H1 (cell line): Measurements from ENCODE around the gene ECEL1. TPM values are rescaled to one million over a fixed set of nuclear protein-coding genes. Genes with fewer than 3 reads are reported as not detected.

Experiments used
- CTCF ChIA-PET: fragments of 300-600 bp; sonication (Branson Sonifier 250); formaldehyde crosslinking; loops from one replicate; lab custom pipeline; 2021; ENCODE audit not compliant: partially characterized antibody; lab: Charles Lee
- POLR2A ChIA-PET: fragments of 300-600 bp; sonication (Branson Sonifier 250); formaldehyde crosslinking; loops from one replicate; lab custom pipeline; 2021; ENCODE audit warnings: inconsistent platforms; ENCODE audit not compliant: partially characterized antibody; lab: Charles Lee
- DNase-seq, 2 experiments: peaks; one replicate each; pipeline versions ENCODE4 v3.0.0 to v3.0.0-alpha.2; 2010 to 2022; ENCODE audit warnings: low spot score in 2 of 2, low read depth in 1 of 2, mixed read lengths in 1 of 2
- FAIRE-seq: peaks from 2 replicates; lab custom pipeline; 2011; peaks lifted over from hg19 to GRCh38; lab: Jason Lieb, UNC
- H2AFZ ChIP-seq: 2 replicates; pipeline ENCODE4 v1.8.1; 2012; ENCODE audit warnings: low read length, inconsistent platforms
- H2AK5ac ChIP-seq: 2 replicates; pipeline ENCODE4 v1.6.1; 2013; ENCODE audit warnings: low read depth, low read length
- H2BK120ac ChIP-seq: replicated peaks from 2 replicates; pipeline ENCODE3; 2013; ENCODE audit warnings: low read depth, low read length, inconsistent platforms
- H2BK12ac ChIP-seq: 2 replicates; pipeline ENCODE4 v1.6.1; 2013; ENCODE audit warnings: low read depth, low read length
- H2BK15ac ChIP-seq: 2 replicates; pipeline ENCODE4 v1.6.1; 2013; ENCODE audit warnings: low read length
- H2BK20ac ChIP-seq: 2 replicates; pipeline ENCODE4 v1.6.1; 2013; ENCODE audit warnings: low read length
- H2BK5ac ChIP-seq: 2 replicates; pipeline ENCODE4 v1.6.1; 2013; ENCODE audit warnings: low read depth, low read length
- H3K14ac ChIP-seq: 2 replicates; pipeline ENCODE4 v1.6.1; 2013; ENCODE audit warnings: inconsistent platforms; ENCODE audit not compliant: insufficient read length
- H3K18ac ChIP-seq: 2 replicates; pipeline ENCODE4 v1.6.1; 2013; ENCODE audit warnings: low read length; ENCODE audit errors: extremely low read depth
- H3K23ac ChIP-seq: 2 replicates; pipeline ENCODE4 v1.6.1; 2013; ENCODE audit warnings: inconsistent platforms; ENCODE audit not compliant: insufficient read length
- H3K23me2 ChIP-seq: 2 replicates; pipeline ENCODE4 v1.6.1; 2013; ENCODE audit warnings: low read depth, low read length
- H3K27ac ChIP-seq: 2 replicates; pipeline ENCODE4 v1.6.1; 2011; ENCODE audit warnings: low read depth, low read length, inconsistent platforms
- H3K27me3 ChIP-seq, 4 experiments: replicated peaks in 1 of 4; 1 replicate in 1 of 4; 2 replicates in 3 of 4; pipeline versions ENCODE4 v1.6.1 to v1.8.1; 2011 to 2013; ENCODE audit warnings: low read length in 3 of 4, mild to moderate bottlenecking in 3 of 4, inconsistent platforms in 2 of 4, mixed read lengths in 2 of 4, moderate library complexity in 1 of 4; ENCODE audit not compliant: control insufficient read depth in 3 of 4, insufficient read depth in 3 of 4; ENCODE audit errors: extremely low read depth in 1 of 4
- H3K36me3 ChIP-seq, 4 experiments: 2 replicates each; pipeline versions ENCODE4 v1.6.1 to v1.8.1; 2011 to 2013; ENCODE audit warnings: mild to moderate bottlenecking in 4 of 4, low read length in 3 of 4, moderate library complexity in 2 of 4, control low read depth in 1 of 4, inconsistent platforms in 1 of 4; ENCODE audit not compliant: insufficient read depth in 4 of 4, control insufficient read depth in 2 of 4
- H3K4ac ChIP-seq: replicated peaks from 2 replicates; pipeline ENCODE3; 2013; ENCODE audit warnings: low read length, low read depth, mixed read lengths, inconsistent platforms; ENCODE audit not compliant: insufficient read length
- H3K4me1 ChIP-seq, 4 experiments: replicated peaks in 1 of 4; 1 replicate in 1 of 4; 2 replicates in 3 of 4; pipeline versions ENCODE4 v1.6.1 to v1.8.1; 2011 to 2013; ENCODE audit warnings: low read length in 3 of 4, inconsistent platforms in 2 of 4, mixed read lengths in 1 of 4; ENCODE audit not compliant: insufficient read depth in 4 of 4, control insufficient read depth in 3 of 4
- H3K4me2 ChIP-seq, 2 experiments: 2 replicates each; pipeline versions ENCODE4 v1.6.1 to v1.8.1; 2011 to 2013; ENCODE audit warnings: low read depth in 2 of 2, low read length in 2 of 2, control low read depth in 1 of 2, inconsistent platforms in 1 of 2, mild to moderate bottlenecking in 1 of 2; ENCODE audit not compliant: insufficient read depth in 1 of 2
- H3K4me3 ChIP-seq, 4 experiments: fragments of 200-600, 300-600 bp in 1 of 4; sonication (generic), shearing (Covaris generic), sonication (Bioruptor Twin) in 1 of 4; 2 replicates each; pipeline versions ENCODE4 v1.5.1 to v1.8.1; 2011 to 2016; ENCODE audit warnings: low read length in 4 of 4, low read depth in 3 of 4, control low read depth in 2 of 4, inconsistent platforms in 2 of 4, mild to moderate bottlenecking in 2 of 4, mixed read lengths in 1 of 4, moderate library complexity in 1 of 4; ENCODE audit not compliant: insufficient read depth in 2 of 4; ENCODE audit errors: extremely low read depth in 1 of 4
- H3K56ac ChIP-seq: replicated peaks from 2 replicates; pipeline ENCODE3; 2013; ENCODE audit warnings: low read depth, mild to moderate bottlenecking, mixed read lengths, low read length, inconsistent platforms; ENCODE audit not compliant: insufficient read length
- H3K79me1 ChIP-seq: 2 replicates; pipeline ENCODE4 v1.6.1; 2013; ENCODE audit warnings: low read depth, low read length, control low read depth
- H3K79me2 ChIP-seq, 2 experiments: 2 replicates each; pipeline versions ENCODE4 v1.6.1 to v1.8.1; 2012 to 2013; ENCODE audit warnings: low read length in 2 of 2, mild to moderate bottlenecking in 2 of 2, inconsistent platforms in 1 of 2; ENCODE audit not compliant: insufficient read depth in 2 of 2, control insufficient read depth in 1 of 2
- H3K9ac ChIP-seq, 4 experiments: replicated peaks in 1 of 4; 1 replicate in 1 of 4; 2 replicates in 3 of 4; pipeline versions ENCODE4 v1.6.1 to v1.8.1; 2011 to 2013; ENCODE audit warnings: low read depth in 3 of 4, low read length in 3 of 4, control low read depth in 2 of 4, mild to moderate bottlenecking in 2 of 4, moderate library complexity in 2 of 4, inconsistent platforms in 1 of 4; ENCODE audit errors: extremely low read depth in 1 of 4
- H3K9me3 ChIP-seq, 2 experiments: 2 replicates each; pipeline versions ENCODE4 v1.6.1 to v1.8.1; 2012 to 2013; ENCODE audit warnings: mild to moderate bottlenecking in 2 of 2, moderate library complexity in 2 of 2, control low read depth in 1 of 2, inconsistent platforms in 1 of 2, low read depth in 1 of 2, low read length in 1 of 2, mixed read lengths in 1 of 2; ENCODE audit not compliant: insufficient read depth in 2 of 2
- H4K20me1 ChIP-seq, 2 experiments: replicated peaks in 1 of 2; 2 replicates each; pipeline versions ENCODE3 to v1.8.1; 2011 to 2013; ENCODE audit warnings: inconsistent platforms in 2 of 2, low read length in 2 of 2, mild to moderate bottlenecking in 1 of 2; ENCODE audit not compliant: insufficient read depth in 2 of 2, control insufficient read depth in 1 of 2
- H4K5ac ChIP-seq: 2 replicates; pipeline ENCODE4 v1.6.1; 2013; ENCODE audit warnings: low read length, low read depth, mixed read lengths, inconsistent platforms; ENCODE audit not compliant: insufficient read length
- H4K8ac ChIP-seq: 2 replicates; pipeline ENCODE4 v1.8.0; 2013; ENCODE audit warnings: mild to moderate bottlenecking, moderate library complexity, low read length, inconsistent platforms; ENCODE audit not compliant: insufficient read depth; ENCODE audit errors: extremely low read depth
- H4K91ac ChIP-seq: replicated peaks from 2 replicates; pipeline ENCODE3; 2013; ENCODE audit warnings: low read length, mixed read lengths, inconsistent platforms; ENCODE audit not compliant: insufficient read length
- CEBPB ChIP-seq: IDR thresholded peaks from 2 replicates; pipeline ENCODE4 v1.6.1; 2012; ENCODE audit warnings: low read depth, low read length
- CHD1 ChIP-seq: IDR thresholded peaks from 2 replicates; pipeline ENCODE4 v1.6.1; 2012; ENCODE audit warnings: low read depth, low read length, improper control_type of control experiment
- CTBP2 ChIP-seq: IDR thresholded peaks from 2 replicates; pipeline ENCODE4 v1.7.0; 2011; ENCODE audit warnings: borderline replicate concordance, mild to moderate bottlenecking, moderate library complexity, mixed read lengths, low read length; ENCODE audit not compliant: insufficient read depth, insufficient read length
- HDAC6 ChIP-seq: IDR thresholded peaks from one replicate; pipeline ENCODE4 v1.7.1; 2012; ENCODE audit warnings: low read depth, mild to moderate bottlenecking, inconsistent platforms, low read length, moderate library complexity
- KDM5A ChIP-seq: fragments of 200-600 bp; IDR thresholded peaks from 2 replicates; pipeline ENCODE4 v1.7.1; 2012; ENCODE audit warnings: mild to moderate bottlenecking, low read length, inconsistent platforms, mixed read lengths
- MAFK ChIP-seq: IDR thresholded peaks from 2 replicates; pipeline ENCODE4 v1.6.1; 2012; ENCODE audit warnings: low read depth, mild to moderate bottlenecking, improper control_type of control experiment, low read length
- POLR2AphosphoS5 ChIP-seq: IDR thresholded peaks from 2 replicates; pipeline ENCODE4 v1.6.1; 2011; ENCODE audit warnings: low read depth, low read length
- SIN3A ChIP-seq, 2 experiments: IDR thresholded peaks in 1 of 2; conservative IDR thresholded peaks in 1 of 2; 2 replicates each; pipeline ENCODE4 v1.6.1; 2011 to 2012; ENCODE audit warnings: low read length in 2 of 2, improper control_type of control experiment in 1 of 2, low read depth in 1 of 2, mild to moderate bottlenecking in 1 of 2
- SIRT6 ChIP-seq: IDR thresholded peaks from one replicate; pipeline ENCODE4 v1.7.1; 2012; ENCODE audit warnings: low read length, inconsistent platforms
- SP2 ChIP-seq: IDR thresholded peaks from 2 replicates; pipeline ENCODE4 v1.6.1; 2012; ENCODE audit warnings: mild to moderate bottlenecking, low read length, inconsistent platforms
- SP4 ChIP-seq: IDR thresholded peaks from 2 replicates; pipeline ENCODE4 v1.6.1; 2012; ENCODE audit warnings: low read length, inconsistent platforms
- TBP ChIP-seq: IDR thresholded peaks from 2 replicates; pipeline ENCODE4 v1.6.1; 2011; ENCODE audit warnings: low read depth, low read length, improper control_type of control experiment
- TCF12 ChIP-seq: IDR thresholded peaks from 2 replicates; pipeline ENCODE4 v1.6.1; 2011; ENCODE audit warnings: low read depth, mild to moderate bottlenecking, low read length
- WGBS, 2 experiments: shearing (Covaris generic) in 1 of 2; methylation state at CpG; one replicate each; pipeline versions ENCODE4 v1.1.6 to v1.1.7; 2013 to 2015; ENCODE audit warnings: low lambda C conversion rate in 2 of 2, mixed read lengths in 2 of 2, inconsistent platforms in 1 of 2, low coverage in 1 of 2, missing lambda C conversion rate in 1 of 2; ENCODE audit not compliant: insufficient replicate concordance in 2 of 2, insufficient coverage in 1 of 2, insufficient read length in 1 of 2; ENCODE audit errors: extremely low coverage in 1 of 2, missing lambda C conversion rate in 1 of 2; 5-methylcytosine and 5-hydroxymethylcytosine counted together
- polyA plus RNA-seq, 7 experiments: library from polyadenylated mRNA; depleted of rRNA in 3 of 7; stranded (reverse) in 5 of 7; unstranded in 2 of 7; fragments of >200 nt in 5 of 7; fragments of 200-250 nt in 2 of 7; gene quantifications; 1 replicate in 5 of 7; 2 replicates in 1 of 7; 4 replicates in 1 of 7; pipeline versions ENCODE4 v1.2.1 to v1.2.3, GENCODE V29; 2011 to 2013; ENCODE audit warnings: missing spikeins in 2 of 7, mixed read lengths in 2 of 7
- total RNA-seq: library from RNA; stranded (reverse); fragmentation: NEBNext Ultra II Directional; extraction: Animal tissue kit (Norgen Biotek cat#: 25700); gene quantifications from 2 replicates; pipeline ENCODE4 v1.2.1, GENCODE V29; 2021

The ECEL1 gene
- total and polyA plus RNA-seq, 2 of the 8 experiments (the other 6 are each of a cell fraction or from before 2014, with no cell fraction given) = 7.7 to 20.2 TPM

DNA sequence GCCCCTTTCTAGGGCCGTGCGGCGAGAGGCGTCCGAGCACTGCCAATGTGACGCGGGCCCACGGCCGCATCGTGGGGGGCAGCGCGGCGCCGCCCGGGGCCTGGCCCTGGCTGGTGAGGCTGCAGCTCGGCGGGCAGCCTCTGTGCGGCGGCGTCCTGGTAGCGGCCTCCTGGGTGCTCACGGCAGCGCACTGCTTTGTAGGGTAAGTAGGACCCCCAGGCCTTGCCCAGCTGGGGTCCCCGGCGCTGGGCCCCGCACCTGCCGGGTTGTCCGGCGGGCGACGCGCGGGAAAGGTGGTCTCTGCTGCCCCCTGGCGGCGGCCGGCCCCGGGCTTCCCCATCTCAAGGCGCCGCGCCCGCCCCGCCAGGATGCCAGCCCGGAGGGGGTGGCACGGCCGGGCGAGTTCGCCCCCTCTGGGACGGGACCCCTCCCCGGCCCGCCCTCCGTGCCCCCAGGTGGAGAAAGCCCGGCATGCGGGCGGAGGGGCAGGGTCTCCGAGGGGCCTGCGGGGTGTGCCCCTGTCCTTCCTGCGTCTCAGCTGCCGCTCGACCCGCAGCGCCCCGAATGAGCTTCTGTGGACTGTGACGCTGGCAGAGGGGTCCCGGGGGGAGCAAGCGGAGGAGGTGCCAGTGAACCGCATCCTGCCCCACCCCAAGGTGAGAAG, 34.5 kb upstream of the ECEL1 start:
- H3K56ac ChIP-seq = no peak overlapping the region
- H2BK12ac ChIP-seq = 0 out of 2 replicates have a peak overlapping the region, but pooled peaks have one; percentile 87
- H3K79me1 ChIP-seq = no peaks in the 10 kb centered on the region
- peaks cover 10% of the 10 kb centered on the region; the same call in 1 of the 2 replicates for H3K23me2 ChIP-seq
- no peak overlapping the region; the same call in 1 of the 2 replicates for H2AFZ ChIP-seq
- no peak overlapping the region for H3K27ac ChIP-seq
- peak overlapping the region; percentile 35; the same call in 1 of the 2 replicates for H4K8ac ChIP-seq
- peaks cover 0 to 22% (median 9%) of the 10 kb centered on the region in 4 experiments; a peak in 6 of 7 replicates for H3K4me1 ChIP-seq
- FAIRE-seq (no peak), DNase-seq (peak in 1 of 2 experiments; percentile 94)
- no peaks in the 10 kb centered on the region for H3K36me3 ChIP-seq
- peaks cover 19 to 43% (median 37%) of the 10 kb centered on the region in 4 experiments for H3K27me3 ChIP-seq
- H3K18ac ChIP-seq = no peak overlapping the region
- POLR2A ChIA-PET = interaction anchor here (1.0 to 1.5 kb wide), 4 partner anchors 32 to 72 kb away, joined by 3 to 4 read pairs (median 4); no protein-coding TSS in a partner anchor
- no peak overlapping the region for H2BK120ac ChIP-seq
- peaks cover 3 to 4% of the 10 kb centered on the region in 2 experiments for H4K20me1 ChIP-seq
- H3K9ac ChIP-seq = no peak overlapping the region
- H2BK20ac ChIP-seq = no peak overlapping the region
- H3K9me3 ChIP-seq = no peaks in the 10 kb centered on the region
- H3K4ac ChIP-seq = peak overlapping the region; percentile 69
- H3K4me2 ChIP-seq = peak overlapping the region; percentile 23 to 83
- no peak overlapping the region for H3K14ac ChIP-seq
- no peak overlapping the region for H4K5ac ChIP-seq
- no peak overlapping the region for H4K91ac ChIP-seq
- H2BK5ac ChIP-seq = no peak overlapping the region
- peak overlapping the region; percentile 72; the same call in 1 of the 2 replicates for H2BK15ac ChIP-seq
- peak overlapping the region in 3 of 4 experiments; percentile 23 to 55 (median 32); a peak in 6 of 8 replicates for H3K4me3 ChIP-seq
- 32% methylated on average over 33 of the region's 66 CpGs; no CpG with 5 or more reads in 1 of the 2 experiments for WGBS, 2 experiments
- H3K79me2 ChIP-seq = no peaks in the 10 kb centered on the region
- H3K23ac ChIP-seq = no peak overlapping the region
- no peak overlapping the region for H2AK5ac ChIP-seq
- CTCF ChIA-PET = interaction anchor here (0.6 to 10.6 kb wide), 42 partner anchors 14 to 929 kb away, joined by 3 to 176 read pairs (median 5); partner anchors contain the start of genes ALPI and CHRNG
- TF ChIP-seq SIRT6 = no peak
- no peak for TF ChIP-seq POLR2AphosphoS5
- no peak for TF ChIP-seq KDM5A
- TF ChIP-seq SP4 = no peak
- TF ChIP-seq CHD1 = no peak
- no peak for TF ChIP-seq TCF12
- TF ChIP-seq CEBPB = no peak
- no peak for TF ChIP-seq SIN3A (conservative IDR thresholded peaks at IDR 0.05 in 1 of 2, IDR thresholded peaks at IDR 0.05 in 1 of 2; ENCODE audit: low read depth in 1 of 2, low read length in 2 of 2)
- no peak for TF ChIP-seq HDAC6
- TF ChIP-seq SP2 = no peak
- TF ChIP-seq MAFK = no peak
- TF ChIP-seq TBP = no peak
- TF ChIP-seq CTBP2 = no peak
